Endometrial microvascular endothelial cells (primary cell): ENCODE measurements around the gene NAV2. TPM values are rescaled to one million over a fixed set of nuclear protein-coding genes. Genes with fewer than 3 reads are reported as not detected.
"Not testable (repeated sequence)": the region's sequence is repeated elsewhere in the genome, so short reads cannot be mapped to it uniquely, and the experiment has no call there.

Source experiments
- in situ Hi-C: cut with HindIII; loops from 2 replicates; pipeline ENCODE4 v1.10.0; 2017; ENCODE audit warnings: low sequenced_read_pairs, low pct_unique_long_range_greater_than_20kb; ENCODE audit errors: inconsistent ontology term
- total RNA-seq: library from RNA; depleted of rRNA; stranded (reverse); fragments of >200 nt; gene quantifications from one replicate; pipeline ENCODE4 v1.2.3, GENCODE V29; 2015; ENCODE audit errors: inconsistent ontology term

Gene NAV2
- total RNA-seq, 1 donor from 2014 or later, result 27.0 TPM

DNA sequence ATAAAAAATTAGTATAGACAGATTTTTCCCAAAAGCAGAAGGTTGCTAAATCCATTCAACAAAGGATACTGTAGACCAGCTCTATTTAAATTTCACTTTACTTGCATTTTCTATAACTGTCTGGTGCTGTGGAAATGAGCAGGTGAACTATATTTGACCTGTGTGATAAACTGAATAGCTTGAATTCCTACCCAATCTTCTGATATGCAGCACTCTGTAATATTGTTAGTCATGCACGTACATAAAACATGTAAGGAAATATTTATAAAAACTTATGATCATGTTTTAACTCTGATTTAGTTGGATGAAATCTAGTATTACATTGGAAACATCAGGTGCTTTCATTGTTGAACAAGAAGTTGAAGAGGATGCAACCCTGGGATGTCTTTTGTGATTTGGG, 234.0 kb downstream of the NAV2 start:
- in situ Hi-C loops, result no loop called here

GRCh38 chr11:19947537-19948114, 235.0 kb downstream of the NAV2 start:
- in situ Hi-C loops, result no loop called here

GRCh38 chr11:19949606-19950005, 237.0 kb downstream of the NAV2 start:
- in situ Hi-C loops, result no loop called here

GRCh38 chr11:19951558-19952115, 239.0 kb downstream of the NAV2 start:
- in situ Hi-C loops, result no loop called here

DNA sequence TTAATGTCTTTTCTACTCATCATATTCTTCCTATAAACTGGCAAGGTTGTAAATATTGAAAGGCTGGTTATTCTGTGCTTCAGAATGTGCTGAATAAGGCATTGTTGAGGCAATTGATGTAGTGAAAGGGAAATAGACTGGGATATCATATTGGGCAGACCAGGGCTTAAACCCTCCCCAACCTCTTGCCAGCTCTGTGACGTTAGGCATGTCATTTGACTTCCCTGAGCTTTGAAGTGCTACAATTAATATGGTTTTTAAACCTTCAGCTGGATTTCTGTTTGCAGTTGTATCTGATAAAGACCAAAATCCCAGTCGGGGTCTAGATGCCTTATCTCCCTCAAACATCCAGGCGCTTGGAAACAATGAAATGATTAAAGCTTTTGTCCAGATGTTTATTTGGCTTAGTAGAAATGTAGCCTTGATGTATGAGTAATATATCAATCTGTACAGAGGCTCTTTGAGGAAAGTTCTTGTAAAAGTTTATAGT, 239.5 kb downstream of the NAV2 start:
- in situ Hi-C loops, result no loop called here

DNA sequence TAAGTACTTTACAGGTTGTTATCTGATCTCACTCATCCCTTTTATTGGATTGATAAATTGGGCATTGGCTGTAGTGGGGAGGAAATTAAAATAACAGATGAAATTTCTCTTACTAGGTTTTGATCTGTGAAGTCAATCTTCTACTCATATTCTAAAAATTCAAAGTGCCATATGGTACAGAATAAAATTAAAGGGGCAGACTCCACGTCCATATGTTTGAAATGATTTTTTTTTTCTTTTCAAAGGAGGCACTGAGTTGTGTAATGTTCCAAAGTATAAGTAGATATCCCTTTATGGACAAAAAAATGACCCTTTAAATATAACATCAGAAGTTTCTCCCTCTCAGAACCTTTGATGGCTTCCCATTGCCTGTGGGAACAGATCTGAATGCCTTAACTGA, 240.3 kb downstream of the NAV2 start:
- in situ Hi-C loops, result no loop called here

DNA sequence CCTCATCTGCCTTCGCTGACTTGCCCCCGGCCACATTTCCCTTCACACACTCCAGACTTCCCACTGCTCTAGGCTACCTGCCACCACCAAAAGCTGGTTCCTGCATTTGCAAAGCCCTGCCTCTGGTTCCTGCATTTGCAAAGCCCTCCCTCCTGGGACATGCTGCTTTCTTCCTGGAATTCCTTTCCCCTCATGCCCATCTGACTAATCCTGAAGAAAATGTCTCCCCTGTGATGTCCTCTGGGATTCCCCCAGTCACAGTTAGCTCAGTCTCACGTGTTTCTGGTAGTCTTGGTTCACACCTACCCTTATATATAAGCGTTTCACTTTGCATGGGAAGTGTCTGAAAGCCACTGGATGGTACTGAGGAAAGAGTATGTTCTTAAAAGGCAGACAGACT, 240.7 kb downstream of the NAV2 start:
- in situ Hi-C loops, result no loop called here

- in situ Hi-C loops, result no loop called here
Observed at GRCh38 chr11:19953909-19954308, 241.3 kb downstream of the NAV2 start.

- in situ Hi-C loops, result no loop called here
Observed at GRCh38 chr11:19954899-19955298, 242.3 kb downstream of the NAV2 start.

- in situ Hi-C loops, result no loop called here
Observed at GRCh38 chr11:19955660-19956059, 243.0 kb downstream of the NAV2 start.

GRCh38 chr11:19956228-19956627, 243.6 kb downstream of the NAV2 start:
- in situ Hi-C loops, result no loop called here

DNA sequence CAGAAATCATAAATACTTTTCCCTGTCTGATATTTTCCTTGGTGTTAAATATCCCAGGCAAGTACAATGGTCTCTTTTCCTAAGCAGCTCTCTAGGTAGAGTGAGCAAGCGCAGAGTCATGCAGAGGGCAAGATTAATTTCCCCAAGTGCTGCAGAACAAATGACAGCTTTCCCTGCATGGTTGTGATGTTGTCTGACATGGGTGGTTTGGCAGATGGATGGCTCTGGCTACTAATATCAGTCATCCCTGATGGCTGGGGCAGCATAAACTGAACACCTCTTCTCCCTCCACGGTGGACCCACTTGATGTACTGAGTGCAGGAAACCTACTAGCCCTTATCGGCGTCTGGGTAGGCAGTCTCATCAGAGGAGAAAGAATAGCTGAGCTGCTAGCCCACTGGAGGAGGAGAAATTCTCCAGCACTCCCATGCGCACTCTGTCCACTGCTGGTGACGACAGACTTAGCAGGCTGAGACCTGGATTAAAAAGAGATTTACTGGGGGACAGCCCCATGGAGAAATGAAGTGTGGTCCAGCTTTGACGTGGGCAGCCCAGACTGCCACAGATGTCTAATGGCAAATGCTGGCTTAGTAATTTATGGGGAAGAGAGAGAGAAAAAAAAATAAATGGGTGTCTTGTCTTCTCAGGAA, 244.8 kb downstream of the NAV2 start:
- in situ Hi-C loops, result no loop called here

- in situ Hi-C loops, result no loop called here
Observed at GRCh38 chr11:19958204-19958603, 245.6 kb downstream of the NAV2 start.

DNA sequence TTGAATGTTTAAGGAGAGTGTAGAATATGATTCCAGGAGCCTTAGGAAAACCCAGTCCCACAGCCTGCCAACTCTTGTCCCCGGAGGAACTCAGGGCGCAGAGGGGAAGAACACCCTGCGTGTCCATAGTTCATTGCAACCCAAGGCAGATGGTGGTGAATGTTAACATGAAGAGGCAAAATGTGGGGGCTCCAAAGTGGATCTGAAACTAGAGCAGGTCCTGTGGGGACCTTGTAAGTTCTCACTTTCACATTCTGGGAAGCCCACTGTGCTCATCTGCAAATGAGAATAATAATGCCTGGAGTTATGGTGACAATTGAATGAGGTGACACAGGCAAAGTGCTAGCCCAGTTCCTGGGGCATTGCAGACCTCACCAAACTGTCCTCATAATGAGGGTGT, 246.6 kb downstream of the NAV2 start:
- in situ Hi-C loops, result no loop called here

DNA sequence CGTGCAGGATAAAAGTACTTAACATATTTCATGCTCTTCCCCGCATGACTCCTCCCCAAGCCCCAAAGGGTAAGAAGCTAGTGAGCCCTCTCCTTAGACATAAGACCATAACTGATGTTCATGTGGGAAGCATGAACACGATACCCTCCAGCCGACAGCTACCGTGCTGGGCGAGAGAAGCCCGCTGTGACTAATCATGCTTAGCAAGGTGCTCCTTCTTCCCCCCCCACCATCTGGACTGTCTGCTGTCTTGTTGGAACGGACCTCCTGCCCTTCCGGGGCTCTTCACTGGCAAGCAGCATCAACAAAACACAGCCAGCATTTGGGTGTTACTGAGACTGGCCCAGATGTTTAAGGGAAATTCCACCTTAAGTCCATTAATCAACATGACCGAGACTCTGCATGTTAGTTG, 247.0 kb downstream of the NAV2 start:
- in situ Hi-C loops, result no loop called here

- in situ Hi-C loops, result not testable (repeated sequence)
Observed at GRCh38 chr11:19960410-19960809, 247.8 kb downstream of the NAV2 start.

- in situ Hi-C loops, result no loop called here
Observed at GRCh38 chr11:19961225-19961624, 248.6 kb downstream of the NAV2 start.

- in situ Hi-C loops, result no loop called here
Observed at GRCh38 chr11:19962053-19962800, 249.6 kb downstream of the NAV2 start.

DNA sequence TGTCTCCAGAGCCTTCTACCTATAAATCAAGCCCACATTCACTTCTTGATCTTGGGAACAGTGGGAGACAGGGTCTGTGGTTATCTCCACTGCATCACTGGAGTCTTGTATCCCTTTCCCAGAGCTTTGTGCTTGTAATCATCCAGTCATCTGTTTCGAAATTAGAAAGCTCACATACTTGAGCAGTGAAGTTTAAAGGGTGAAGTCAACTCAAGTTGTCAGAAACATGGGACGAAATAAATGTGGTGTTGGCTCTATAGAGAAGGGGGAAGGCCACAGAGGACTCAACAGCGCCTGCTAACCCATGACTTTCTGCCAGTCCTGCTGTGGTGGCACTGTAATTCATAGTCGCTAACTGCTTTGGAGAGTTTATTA, 250.2 kb downstream of the NAV2 start:
- in situ Hi-C loops, result no loop called here
